Mammary microvascular endothelial cell (primary cell): ENCODE results near the gene RPS19BP1. TPM values are rescaled to one million over a fixed set of nuclear protein-coding genes. Genes with fewer than 3 reads are reported as not detected.

Source experiments
- total RNA-seq: library from RNA; depleted of rRNA; stranded (reverse); fragments of >200 nt; gene quantifications from 2 replicates; pipeline ENCODE4 v1.2.3, GENCODE V29; 2015

Gene RPS19BP1
- total RNA-seq: 119 and 134 TPM in 2 replicates

GRCh38 chr22:39532215-39533073, at the start of gene RPS19BP1:
TSS of gene RPS19BP1 (minus strand) at chr22:39532748. CDS start at chr22:39532738, 10 bp downstream.

GRCh38 chr22:39570665-39571064, 38.1 kb upstream of the RPS19BP1 start, which contains the start of gene CACNA1I:
TSS of gene CACNA1I (plus strand) at chr22:39570753. CDS start at chr22:39570753, 0 bp downstream.

GRCh38 chr22:39520226-39521105, 12.1 kb downstream of the RPS19BP1 start, which contains the start of gene ATF4:
TSS of gene ATF4 (plus strand) at chr22:39520562. CDS start at chr22:39521446, 884 bp downstream.

GRCh38 chr22:39502109-39502788, 30.3 kb downstream of the RPS19BP1 start, which contains the start of gene MIEF1:
TSS of gene MIEF1 (plus strand) at chr22:39502290. CDS start at chr22:39511295, 9,005 bp downstream.

Other genes starting within 250 kb of the RPS19BP1 start
- gene RPL3, start 213.1 kb downstream of the RPS19BP1 start, total RNA-seq: 1,508 and 1,636 TPM in 2 replicates
- gene SYNGR1, start 182.8 kb downstream of the RPS19BP1 start, total RNA-seq: 0.54 and 0.67 TPM in 2 replicates
- gene TAB1, start 133.0 kb downstream of the RPS19BP1 start, total RNA-seq: 14.8 and 22.2 TPM in 2 replicates
- not detected in 2 replicates for gene MGAT3, start 75.7 kb downstream of the RPS19BP1 start, total RNA-seq
- gene MIEF1, start 30.5 kb downstream of the RPS19BP1 start, total RNA-seq: 24.2 and 27.4 TPM in 2 replicates
- gene ATF4, start 12.2 kb downstream of the RPS19BP1 start, total RNA-seq: 241 and 253 TPM in 2 replicates
- not detected in 2 replicates for gene CACNA1I, start 38.0 kb upstream of the RPS19BP1 start, total RNA-seq